GM21515 (cell line): Measurements from ENCODE around the gene COG1.

Experiments used
- ATAC-seq: cut with Tn5 transposase; IDR thresholded peaks from one replicate; pipeline ENCODE4 v1.9.1; 2021; ENCODE audit not compliant: unreplicated experiment

Gene COG1

GRCh38 chr17:73197161-73197560, 4.3 kb downstream of the COG1 start:
- no peak for ATAC-seq

GRCh38 chr17:73198201-73198929, 5.5 kb downstream of the COG1 start:
- ATAC-seq = no peak

DNA sequence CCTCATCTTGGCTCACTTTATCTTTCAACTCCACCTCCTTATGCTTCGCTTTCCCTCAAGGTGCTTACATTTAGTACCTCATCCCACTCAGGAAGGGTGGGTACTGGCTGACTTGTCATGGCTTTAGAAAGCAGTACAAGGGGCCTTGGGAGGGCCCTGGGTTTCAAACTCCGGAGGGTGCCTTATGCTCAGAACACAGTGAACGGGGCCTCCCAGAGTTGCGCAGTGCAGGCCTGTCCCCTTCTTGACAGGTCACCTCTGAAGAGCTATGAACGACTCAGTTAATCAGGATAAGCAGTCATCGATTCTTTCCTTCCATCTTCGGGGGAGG, 6.0 kb downstream of the COG1 start:
- no peak for ATAC-seq

DNA sequence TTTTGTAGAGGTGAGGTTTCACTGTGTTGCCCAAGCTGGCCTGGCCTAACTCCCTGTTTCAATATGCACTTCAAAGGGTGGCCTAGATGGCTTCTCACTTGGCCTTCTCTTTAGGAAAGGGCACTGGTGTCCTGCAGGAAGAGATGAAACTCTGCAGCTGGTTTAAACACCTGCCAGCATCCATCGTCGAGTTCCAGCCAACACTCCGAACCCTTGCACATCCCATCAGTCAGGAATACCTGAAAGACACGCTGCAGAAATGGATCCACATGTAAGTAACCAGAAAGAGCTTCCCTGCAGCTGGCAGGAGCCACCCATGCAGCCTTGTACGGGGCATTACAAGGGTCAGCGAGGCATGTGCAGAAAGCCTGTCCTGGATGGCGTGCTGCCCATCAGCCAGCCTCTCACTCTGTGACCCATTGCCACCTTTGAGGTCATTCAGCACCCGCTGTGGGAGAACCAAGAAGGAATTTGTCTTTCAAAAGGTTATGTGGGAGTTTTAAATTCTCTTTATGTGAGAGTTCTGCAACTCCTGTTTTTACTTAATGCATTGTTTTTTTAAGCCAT, 7.0 kb downstream of the COG1 start:
- ATAC-seq = no peak

- no peak for ATAC-seq
These were observed 7.6 kb downstream of the COG1 start for GRCh38 chr17:73200476-73200875.

GRCh38 chr17:73201215-73202069, 8.6 kb downstream of the COG1 start:
- ATAC-seq = no peak

GRCh38 chr17:73203135-73203787, 10.4 kb downstream of the COG1 start:
- ATAC-seq = no peak

GRCh38 chr17:73203788-73204479, 11.1 kb downstream of the COG1 start:
- ATAC-seq = no peak

DNA sequence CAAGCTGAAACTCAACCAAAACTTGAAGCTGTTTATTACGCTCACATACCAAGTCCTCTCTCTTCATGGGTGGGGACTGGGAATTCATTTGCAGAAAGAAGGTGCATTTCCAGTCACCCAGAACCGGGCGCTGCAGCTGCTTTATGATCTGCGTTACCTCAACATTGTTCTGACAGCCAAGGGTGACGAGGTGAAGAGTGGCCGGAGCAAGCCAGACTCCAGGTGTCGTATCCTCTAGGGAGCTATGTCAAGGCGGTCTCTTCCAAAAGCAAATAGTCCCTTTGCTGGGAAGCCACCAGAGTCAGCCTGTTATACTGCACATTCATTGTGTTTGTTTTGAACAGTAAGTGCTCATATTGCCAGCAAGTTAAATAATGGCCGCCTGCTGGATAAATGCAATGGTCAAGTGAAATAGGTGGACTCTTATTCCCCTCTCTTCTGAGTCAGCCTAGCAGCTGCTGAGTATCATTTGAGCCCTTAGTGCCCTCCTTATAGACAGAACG, 12.7 kb downstream of the COG1 start:
- ATAC-seq = no peak

GRCh38 chr17:73208139-73208827, 15.4 kb downstream of the COG1 start:
- no peak for ATAC-seq

DNA sequence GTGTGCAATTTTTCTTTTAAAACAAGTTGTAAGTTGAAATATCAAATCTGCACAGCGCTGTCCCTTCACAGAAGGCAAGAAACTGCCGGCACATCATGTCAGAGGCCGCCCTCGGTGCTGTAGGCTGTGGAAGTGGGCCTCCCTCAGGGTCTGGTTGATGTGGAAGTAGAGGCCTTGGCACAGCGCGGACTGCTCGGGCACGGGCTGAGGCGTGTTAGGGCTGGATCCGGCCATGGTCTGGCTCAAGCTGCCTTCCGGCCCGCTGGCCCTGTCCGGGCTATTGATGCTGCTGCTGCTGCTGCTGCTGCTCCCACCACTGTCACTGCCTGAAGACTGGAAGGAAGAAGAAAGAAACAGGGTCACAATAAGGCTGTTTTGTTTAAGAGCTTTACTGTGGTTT, 16.6 kb downstream of the COG1 start:
- ATAC-seq = no peak

GRCh38 chr17:73210002-73210678, 17.3 kb downstream of the COG1 start:
- ATAC-seq = no peak

GRCh38 chr17:73211745-73212144, 18.9 kb downstream of the COG1 start:
- ATAC-seq = no peak

DNA sequence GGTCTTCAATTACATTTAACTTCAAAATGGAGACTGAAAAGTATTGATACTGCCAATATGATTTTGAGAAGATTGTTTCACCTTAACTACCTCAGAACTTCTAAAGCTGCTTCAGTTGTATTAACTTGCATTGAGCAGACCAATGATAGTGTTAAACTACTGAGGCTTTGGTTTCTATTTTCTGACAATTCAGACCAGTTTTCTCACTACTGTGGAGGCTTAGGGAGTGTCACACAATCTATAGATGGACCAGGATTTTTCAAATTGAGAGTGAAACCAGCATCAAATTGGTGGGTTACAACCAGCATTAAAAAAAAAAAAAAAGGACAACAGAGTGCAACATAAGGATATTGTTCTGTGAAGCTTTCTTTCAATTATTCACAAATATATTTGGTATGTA, 21.2 kb downstream of the COG1 start:
- ATAC-seq = no peak

DNA sequence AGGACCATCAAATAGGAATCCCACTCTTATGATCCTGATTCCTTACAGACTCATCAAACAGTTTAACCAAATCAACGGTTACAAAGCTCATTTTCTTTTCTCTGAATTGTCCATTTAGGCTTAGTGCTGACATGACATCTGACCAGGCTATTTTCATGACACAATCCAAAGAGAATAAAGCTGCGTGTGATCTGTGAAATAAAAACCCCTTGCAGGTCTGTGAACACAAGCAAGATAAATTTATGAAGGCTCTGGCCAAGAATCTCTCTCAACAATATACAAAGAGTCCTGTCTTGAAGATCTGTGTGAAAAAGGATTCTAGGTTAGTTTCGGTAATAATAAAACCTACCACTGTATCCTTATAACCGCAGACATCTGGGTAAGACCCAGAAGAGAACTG, 22.0 kb downstream of the COG1 start:
- ATAC-seq = no peak

DNA sequence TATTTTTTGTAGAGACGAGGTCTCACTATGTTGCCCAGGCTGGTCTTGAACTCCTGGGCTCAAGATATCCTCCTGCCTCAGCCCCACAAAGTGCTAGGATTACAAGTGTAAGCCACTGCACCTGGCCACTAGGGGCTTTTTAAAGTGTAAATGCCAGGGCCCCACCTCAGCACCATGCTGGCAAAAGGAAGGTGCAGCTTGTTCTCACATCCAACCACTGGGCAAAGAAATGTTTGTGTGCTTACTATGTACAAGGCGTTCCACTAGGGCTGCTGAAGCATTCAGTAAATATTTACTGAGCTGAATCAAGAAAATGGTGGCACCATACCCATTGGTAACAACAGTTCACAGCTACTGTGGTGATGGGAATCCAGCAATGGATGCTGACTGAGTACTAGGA, 22.6 kb downstream of the COG1 start:
- ATAC-seq = no peak

- no peak for ATAC-seq
These were observed 30.9 kb downstream of the COG1 start for GRCh38 chr17:73223626-73224230.

DNA sequence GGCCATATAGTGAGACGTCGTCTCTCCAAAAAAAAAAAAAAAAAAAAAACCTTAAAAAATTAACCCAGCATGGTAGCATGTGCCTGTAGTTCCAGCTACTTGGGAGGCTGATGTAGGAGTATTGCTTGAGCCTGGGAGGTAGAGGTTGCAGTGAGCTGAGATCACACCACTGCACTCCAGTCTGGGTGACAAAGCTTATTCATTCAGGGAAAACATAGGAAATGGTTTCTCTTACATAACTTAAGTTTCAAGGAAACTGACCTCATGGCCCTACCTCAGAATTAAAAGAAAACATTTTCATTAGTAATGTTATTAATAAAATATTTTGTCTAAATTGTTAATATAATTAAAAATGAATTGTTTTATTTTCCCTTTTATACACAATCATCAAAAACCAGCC, 31.4 kb downstream of the COG1 start:
- no peak for ATAC-seq

DNA sequence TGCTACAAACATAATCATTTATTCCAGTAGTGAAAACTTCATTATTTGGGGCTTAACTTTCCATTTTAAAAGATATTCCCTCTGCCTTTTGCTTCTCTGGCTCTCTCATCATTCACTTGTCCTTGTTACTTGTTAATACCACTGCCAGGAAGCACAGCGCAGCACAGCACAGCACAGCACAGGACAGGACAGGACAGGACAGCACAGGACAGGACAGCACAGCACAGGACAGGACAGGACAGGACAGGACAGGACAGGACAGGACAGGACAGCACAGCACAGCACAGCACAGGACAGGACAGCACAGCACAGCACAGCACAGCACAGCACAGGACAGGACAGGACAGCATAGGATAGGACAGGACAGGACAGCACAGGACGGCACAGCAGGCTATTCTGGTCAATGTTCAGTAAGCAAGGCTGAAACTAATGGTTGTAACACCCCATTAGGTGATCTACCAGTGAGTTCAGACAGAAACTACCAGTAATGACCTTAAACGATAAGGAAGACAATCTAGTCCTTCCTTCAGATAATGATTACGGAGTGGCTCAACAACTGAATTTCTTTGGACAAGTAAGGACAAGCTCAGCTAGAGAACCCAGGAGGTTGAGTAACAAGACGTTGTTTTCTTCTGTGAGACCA, 31.9 kb downstream of the COG1 start:
- ATAC-seq = no peak
